HG03045 (cell line): ENCODE results near the gene GMDS.
"Not testable (repeated sequence)": the region's sequence is repeated elsewhere in the genome, so short reads cannot be mapped to it uniquely, and the experiment has no call there.

ENCODE experiments used
- ATAC-seq: cut with Tn5 transposase; IDR thresholded peaks from one replicate; pipeline ENCODE4 v1.9.1; 2021; ENCODE audit warnings: mild to moderate bottlenecking, moderate library complexity; ENCODE audit not compliant: unreplicated experiment

Gene GMDS

GRCh38 chr6:1762203-1762602, 483.2 kb downstream of the GMDS start:
- no peak for ATAC-seq

DNA sequence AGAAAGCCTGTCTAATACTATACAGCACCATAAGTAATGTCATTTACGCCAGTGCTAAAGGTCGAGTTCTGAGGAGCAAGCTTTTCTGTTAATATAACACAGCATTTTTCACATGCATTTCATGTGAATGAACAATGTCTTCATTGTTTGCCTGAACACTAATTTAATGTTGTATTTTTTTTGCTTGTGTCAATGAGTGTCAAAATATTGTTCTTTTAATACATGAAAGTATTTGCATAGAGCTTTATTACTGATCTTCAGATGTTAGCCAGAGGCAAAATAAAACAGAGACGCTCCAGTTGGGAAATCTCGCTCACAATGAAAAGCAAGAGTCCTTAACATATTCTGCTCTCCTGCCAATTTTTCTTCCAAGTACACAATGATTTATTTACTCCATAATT, 483.9 kb downstream of the GMDS start:
- no peak for ATAC-seq

- ATAC-seq = no peak
Observed at GRCh38 chr6:1760876-1761275, 484.5 kb downstream of the GMDS start.

DNA sequence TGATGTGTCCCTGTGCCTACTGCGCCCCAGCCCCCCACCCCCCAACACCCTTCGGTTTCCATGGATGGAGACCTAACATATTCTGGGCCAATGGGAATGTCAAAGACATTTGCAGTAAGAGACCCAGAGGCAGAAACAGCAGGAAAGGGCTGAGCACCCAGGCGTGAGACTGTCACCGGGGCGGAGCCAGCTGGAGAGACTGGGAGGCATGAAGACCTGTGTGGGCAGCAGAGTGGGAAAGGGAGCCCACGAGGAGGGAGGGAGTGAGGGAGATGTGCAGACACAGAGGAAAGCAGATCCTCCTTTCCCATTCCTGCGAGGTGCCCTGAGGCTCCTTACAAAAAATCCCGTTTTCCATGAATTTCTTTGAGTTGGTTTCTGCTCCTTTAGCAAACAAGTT, 485.5 kb downstream of the GMDS start:
- ATAC-seq = no peak

DNA sequence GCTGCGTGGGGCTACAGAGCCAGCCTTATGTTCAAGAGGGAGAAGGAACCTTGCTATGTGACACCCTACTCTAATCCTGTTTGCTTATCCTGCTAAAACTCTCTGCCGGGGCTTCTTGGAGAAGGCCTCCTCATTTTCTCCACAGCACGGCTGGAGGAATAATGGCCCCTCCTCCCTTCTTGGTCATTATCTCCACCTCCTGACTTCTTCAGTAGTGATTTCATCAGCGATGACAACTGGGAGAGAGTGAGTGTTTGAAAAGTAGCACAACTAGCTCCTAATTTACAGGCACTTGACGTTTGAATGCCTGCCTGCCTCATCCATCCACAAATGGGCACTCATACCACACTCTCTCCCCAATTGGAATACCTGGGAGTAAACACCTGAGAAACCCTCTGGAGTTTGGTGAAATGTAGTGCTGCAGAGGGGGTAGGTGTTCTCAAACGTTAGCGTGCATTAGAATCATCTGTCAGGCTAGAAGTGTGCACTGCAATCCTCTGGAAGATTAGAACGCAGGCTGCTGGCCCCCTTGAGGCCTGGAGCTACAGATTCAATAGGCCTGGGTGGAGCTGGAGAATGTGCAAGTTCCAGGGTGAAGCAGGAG, 487.2 kb downstream of the GMDS start:
- ATAC-seq = no peak

GRCh38 chr6:1757131-1757530, 488.3 kb downstream of the GMDS start:
- no peak for ATAC-seq

GRCh38 chr6:1756472-1757129, 488.8 kb downstream of the GMDS start:
- ATAC-seq = no peak

DNA sequence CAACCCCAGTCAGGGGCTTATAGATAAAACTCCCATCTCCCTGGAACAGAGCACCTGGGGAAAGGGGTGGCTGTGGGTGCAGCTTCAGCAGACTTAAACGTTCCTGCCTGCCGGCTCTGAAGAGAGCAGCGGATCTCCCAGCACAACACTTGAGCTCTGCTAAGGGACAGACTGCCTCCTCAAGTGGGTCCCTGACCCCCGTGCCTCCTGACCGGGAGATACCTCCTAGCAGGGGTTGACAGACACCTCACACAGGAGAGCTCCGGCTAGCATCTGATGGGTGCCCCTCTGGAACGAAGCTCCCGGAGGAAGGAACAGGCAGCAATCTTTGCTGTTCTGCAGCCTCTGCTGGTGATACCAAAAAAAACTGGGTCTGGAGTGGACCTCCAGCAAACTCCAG, 494.3 kb downstream of the GMDS start:
- not testable (repeated sequence) for ATAC-seq

DNA sequence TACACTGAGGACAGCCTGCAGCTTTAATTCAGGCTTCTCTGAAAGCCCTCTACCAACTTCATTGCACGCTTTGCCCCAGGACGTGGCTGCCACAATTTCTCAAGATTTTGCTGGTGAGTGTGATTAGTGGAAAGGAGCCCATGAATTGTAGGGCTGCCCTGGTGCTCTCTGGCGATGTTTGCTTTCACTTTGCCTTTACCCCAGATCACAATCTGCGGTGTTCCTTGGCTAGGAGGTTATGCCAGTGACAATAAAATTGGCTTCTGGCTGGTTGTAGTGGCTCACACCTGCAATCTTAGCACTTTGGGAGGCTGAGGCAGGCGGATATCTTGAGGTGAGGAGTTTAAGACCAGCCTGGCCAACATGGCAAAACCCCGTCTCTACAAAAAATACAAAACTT, 496.4 kb downstream of the GMDS start:
- ATAC-seq = no peak

GRCh38 chr6:1747531-1747930, 497.9 kb downstream of the GMDS start:
- ATAC-seq = no peak

DNA sequence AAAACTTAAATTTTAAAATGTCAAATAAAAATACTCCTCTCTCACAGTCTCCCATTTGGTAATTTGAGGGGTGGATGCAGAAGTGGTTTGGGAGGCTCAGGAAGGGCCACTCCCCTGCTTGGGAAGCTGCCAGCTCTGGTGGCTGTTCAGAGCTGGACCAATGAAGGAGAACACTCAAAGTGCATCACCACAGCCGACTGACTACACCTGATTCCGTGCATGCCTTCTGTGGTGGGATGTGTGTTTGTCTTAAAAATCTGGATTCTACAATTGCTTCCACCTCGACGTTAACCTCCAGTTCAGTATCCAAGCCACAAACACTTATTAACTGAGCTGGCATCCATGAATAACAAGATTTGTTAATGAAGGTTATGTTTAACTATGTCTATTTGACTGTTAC, 498.4 kb downstream of the GMDS start:
- ATAC-seq = no peak

GRCh38 chr6:1745814-1746213, 499.6 kb downstream of the GMDS start:
- ATAC-seq = no peak

GRCh38 chr6:1744543-1744942, 500.9 kb downstream of the GMDS start:
- no peak for ATAC-seq

GRCh38 chr6:1739680-1740079, 505.7 kb downstream of the GMDS start:
- peak; percentile 77 for ATAC-seq

DNA sequence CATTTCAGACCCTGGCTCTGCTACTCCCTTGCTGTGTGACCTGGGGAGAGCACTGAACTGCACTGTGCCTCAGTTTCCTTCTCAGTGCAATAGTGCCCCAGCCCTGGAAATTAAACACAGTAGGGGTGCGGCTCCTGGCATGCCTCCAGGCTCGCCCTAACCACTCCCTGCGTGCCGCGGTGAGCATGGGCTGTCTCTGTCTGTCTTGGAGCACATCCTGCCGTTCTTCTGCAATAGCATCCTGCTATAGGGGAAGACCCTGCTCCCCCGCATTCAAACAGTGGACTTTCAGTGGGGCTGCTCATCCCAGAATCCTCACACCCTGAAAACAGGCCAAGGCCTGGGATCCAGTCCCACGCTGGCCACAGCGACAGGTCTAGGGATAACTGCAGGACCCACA, 506.2 kb downstream of the GMDS start:
- peak; percentile 44 for ATAC-seq

GRCh38 chr6:1738558-1739081, 506.8 kb downstream of the GMDS start:
- ATAC-seq = no peak

DNA sequence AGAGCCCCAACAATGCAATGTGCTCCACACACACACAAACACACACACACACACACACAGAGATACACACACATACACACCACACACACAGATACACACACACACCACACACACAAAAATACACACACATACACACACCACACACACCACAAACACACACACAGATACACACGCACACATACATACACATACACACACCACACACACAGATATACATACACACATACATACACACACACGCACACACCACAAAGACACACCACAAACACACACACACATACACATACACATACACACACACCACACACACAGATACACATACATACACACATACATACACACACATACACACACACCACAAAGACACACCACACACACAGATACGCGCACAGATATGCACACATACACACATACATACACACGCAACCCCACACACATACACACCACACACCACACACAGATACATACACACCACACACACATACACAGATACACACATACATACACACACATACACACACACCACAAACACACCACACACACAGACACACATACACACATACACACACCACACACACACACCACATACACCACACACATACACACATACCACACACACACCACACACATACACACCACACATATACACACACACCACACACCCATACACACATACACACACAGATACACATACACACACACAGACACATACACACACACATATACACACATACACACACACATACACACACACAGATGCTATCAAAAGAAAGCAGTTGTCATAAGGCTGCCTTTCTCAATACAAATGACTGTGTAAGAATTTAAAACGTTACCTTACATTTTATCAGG, 507.7 kb downstream of the GMDS start:
- ATAC-seq = no peak

DNA sequence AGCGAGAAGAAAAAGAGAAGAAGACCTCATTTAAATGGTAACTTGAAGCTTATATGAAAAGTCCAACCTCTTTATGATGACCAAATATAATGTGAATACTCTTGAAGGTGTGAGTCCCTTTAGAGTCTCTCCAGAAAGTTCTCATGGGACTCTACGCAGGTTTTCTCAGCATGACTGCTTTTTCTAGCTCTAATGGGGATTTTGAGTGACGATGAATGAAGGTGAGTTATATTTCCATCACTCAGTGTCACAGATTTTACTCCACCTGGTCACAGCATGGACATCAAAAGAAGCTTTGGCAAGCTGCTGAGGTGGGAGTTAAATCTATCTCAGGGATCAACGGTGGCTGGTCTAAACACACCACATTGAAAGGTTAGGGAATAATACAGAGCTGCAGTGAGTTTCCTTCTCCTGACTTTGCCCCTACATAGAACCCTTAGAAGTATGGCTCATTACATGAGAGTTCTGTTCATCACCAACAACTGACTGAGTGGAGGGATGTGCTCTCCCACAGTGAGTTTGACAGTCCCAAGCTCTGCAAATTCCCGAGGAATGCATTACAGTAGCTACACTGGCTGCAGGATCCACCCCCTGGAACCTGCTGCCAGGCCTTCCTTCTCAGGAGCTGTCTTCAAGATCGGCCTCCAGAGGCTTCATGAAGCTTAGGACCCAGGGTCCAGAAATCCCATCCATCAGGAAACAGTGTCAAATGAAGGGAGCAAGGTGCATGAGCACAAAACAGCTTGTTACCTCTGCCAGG, 508.9 kb downstream of the GMDS start:
- ATAC-seq = no peak

DNA sequence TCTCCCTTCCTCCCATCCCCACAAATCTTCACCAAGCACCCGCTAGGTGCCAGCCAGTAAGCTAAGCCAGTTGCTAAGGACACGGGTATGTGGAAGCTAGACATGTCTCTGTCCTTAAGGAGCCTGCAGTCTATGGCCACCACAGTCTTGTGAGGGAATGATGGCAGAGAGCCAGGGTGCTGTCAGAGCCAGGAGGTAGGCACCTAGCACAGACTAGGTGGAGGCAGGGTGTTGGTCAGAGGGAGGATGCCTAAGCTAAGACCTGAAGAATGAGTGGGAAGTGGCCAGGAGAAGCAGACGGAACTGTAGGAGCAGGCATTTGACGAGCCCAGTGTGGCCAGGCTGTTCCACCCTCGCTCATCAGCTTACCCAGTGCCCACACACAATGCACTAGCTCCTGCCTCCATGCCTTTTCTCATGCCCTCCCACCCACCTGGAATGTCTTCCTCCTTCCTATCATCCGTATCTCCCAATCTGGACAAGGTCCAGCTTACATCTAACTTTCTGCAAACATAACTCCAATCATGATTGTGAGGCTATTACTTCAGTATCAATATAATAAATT, 510.1 kb downstream of the GMDS start:
- no peak for ATAC-seq

GRCh38 chr6:1730882-1731281, 514.5 kb downstream of the GMDS start:
- ATAC-seq = no peak

DNA sequence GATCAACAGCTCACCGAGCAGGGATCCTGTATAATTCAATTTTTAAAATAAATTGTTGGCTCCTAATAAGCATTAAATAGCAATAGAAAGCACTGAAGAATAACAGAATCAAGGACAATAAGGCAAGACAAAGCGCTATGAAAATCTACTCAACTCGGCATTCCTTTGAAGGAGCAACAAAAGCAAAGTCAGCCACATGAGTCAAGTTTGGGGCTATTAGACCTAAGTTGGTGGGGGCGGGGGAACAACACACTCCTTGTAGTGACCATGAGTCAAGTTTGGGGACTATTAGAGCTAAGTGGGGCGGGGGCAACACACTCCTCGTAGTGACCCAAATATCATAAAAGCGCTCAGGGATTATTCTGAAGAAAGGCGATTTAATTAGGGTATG, 515.7 kb downstream of the GMDS start:
- ATAC-seq = no peak
